GM18867 (cell line): ENCODE measurements around the gene TUBD1.

Experiments used
- ATAC-seq: cut with Tn5 transposase; IDR thresholded peaks from one replicate; pipeline ENCODE4 v1.9.1; 2021; ENCODE audit warnings: mild to moderate bottlenecking, moderate library complexity; ENCODE audit not compliant: unreplicated experiment

The TUBD1 gene

GRCh38 chr17:59827721-59828477, 64.8 kb downstream of the TUBD1 start:
- no peak for ATAC-seq

GRCh38 chr17:59826706-59827453, 65.9 kb downstream of the TUBD1 start:
- no peak for ATAC-seq

- ATAC-seq, result no peak
Measured at GRCh38 chr17:59825533-59826322, 67.0 kb downstream of the TUBD1 start.

- ATAC-seq, result no peak
Measured at GRCh38 chr17:59815965-59816364, 76.8 kb downstream of the TUBD1 start.

GRCh38 chr17:59814685-59815084, 78.1 kb downstream of the TUBD1 start:
- ATAC-seq, result no peak

GRCh38 chr17:59814276-59814675, 78.5 kb downstream of the TUBD1 start:
- ATAC-seq, result no peak

- no peak for ATAC-seq
Measured at GRCh38 chr17:59812139-59812538, 80.6 kb downstream of the TUBD1 start.

- no peak for ATAC-seq
Measured at GRCh38 chr17:59811209-59811608, 81.5 kb downstream of the TUBD1 start.

GRCh38 chr17:59810894-59811153, 81.9 kb downstream of the TUBD1 start:
- no peak for ATAC-seq
